NCI-H146 treated with DMSO at 0.1 percent for 48 hours (cell line): ENCODE measurements around the gene UNC13D.
"Not testable (repeated sequence)": the region's sequence is repeated elsewhere in the genome, so short reads cannot be mapped to it uniquely, and the experiment has no call there.

Experiments used
- DNase-seq: peaks from one replicate; lab custom pipeline; 2025; ENCODE audit not compliant: unreplicated experiment; lab: John Stamatoyannopoulos, UW

The UNC13D gene

DNA sequence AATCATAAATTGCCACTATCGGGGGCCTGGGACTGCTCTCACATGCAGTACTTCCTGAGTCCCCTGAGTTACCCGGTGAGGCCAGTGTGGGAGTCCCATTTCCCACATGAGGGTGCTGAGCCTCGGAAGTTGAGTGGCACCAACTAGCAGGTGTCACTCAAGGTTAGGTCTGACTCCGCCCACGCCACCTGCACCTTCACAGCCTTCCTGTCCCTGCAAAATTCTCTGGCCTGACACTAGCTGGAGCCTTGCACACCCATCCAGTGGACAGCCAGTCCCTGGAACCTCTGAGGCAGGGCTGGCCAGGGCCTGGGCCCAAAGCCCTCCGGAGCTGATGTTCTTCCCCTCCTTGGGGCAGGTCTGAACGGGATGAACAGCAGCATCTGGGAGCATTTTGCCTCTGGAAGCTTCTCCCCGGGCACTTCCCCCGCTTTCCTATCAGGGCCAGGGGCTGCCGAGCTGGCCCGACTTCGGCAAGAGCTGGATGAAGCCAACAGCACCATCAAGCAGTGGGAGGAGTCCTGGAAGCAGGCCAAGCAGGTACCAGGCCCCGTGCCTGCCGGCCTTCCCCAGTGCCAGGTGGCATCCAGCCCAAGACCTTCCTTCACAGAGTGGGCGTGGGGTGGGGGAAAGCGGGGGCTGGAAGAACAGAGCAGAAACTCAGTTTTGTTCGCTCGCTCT, 21.9 kb downstream of the UNC13D start:
- DNase-seq, result no peak

GRCh38 chr17:75821552-75821951, 22.7 kb downstream of the UNC13D start:
- DNase-seq, result no peak

DNA sequence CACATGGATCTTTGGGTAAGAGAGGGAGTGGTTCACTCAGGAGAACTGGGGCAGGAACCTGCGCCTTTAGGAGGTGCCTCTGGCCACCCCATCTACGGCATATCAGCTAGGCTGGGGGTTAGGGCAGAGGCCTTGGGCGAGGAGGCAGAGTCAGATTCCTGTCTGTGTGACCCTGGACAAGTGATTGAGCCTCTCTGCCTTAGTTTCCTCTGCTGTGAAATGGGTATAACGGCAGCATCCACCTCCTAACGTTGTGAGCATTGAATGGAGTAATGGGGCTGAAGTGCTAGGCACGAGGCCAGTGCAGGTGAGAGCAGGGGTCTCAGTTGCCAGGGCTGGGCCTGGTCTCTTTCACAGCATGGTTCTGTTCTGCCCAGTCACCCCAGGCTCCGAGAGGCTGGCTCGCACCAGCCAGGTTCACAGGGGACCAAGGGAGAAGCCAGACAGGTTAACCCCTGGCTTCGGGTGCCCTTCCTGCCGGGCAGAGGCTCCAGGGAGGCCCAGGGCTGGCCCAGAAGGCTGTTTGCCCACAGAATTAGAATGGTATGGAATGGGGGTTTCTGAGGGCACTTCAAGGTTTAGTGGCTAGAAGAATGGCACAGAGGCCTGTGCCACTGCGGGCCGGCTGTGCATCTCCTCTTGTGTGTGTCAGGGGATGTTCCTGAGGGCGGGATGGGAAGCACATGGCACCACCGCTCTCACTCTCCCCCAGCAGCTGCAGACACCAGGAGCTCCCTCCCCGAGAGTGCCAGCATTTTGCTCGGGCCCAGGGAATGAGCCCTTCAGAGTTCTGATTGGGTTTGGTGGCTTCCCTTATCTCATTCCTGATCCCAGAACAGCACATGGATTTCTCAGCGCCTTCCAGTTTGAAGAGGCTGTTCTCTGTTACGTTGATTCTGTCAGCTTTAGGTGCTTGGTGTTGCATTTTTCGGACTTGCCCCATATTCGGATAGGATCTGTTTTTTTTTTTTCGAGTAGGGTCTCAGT, 23.8 kb downstream of the UNC13D start:
- DNase-seq, result no peak

DNA sequence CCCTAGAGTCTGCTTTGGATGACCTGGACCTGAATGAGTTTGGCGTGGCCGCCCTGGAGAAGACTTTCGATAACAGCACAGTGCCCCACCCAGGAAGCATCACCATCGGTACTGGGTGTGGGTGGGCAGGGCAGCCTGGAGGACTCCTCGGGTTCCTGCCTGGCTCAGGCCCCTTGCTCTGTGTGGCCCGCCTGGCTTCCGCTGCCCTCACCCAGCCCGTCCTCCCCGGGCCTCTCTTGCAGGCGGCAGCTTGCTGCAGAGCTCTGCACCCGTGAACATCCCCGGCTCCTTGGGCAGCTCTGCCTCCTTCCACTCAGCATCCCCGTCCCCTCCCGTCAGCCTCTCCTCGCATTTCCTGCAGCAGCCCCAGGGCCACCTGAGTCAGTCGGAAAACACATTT, 24.5 kb downstream of the UNC13D start:
- no peak for DNase-seq

DNA sequence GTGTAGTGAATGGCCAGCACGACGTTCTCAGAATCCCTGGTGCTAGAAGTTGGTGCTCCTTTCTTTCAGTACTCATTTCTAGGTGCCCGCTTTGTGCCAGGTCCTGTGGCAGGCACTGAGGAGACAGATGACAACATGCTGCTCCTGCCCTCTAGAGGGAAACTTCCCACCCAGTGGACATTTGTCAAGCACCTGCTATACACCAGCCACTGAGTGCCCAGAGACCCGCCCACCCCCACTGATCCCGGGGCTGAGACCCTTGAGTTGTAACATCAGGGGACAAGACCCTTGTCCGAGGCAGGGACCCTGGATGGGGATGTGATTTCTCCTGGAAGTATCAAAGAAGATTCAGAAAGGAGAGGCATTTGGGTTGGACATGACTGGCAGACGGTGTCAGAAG, 25.1 kb downstream of the UNC13D start:
- DNase-seq, result no peak

DNA sequence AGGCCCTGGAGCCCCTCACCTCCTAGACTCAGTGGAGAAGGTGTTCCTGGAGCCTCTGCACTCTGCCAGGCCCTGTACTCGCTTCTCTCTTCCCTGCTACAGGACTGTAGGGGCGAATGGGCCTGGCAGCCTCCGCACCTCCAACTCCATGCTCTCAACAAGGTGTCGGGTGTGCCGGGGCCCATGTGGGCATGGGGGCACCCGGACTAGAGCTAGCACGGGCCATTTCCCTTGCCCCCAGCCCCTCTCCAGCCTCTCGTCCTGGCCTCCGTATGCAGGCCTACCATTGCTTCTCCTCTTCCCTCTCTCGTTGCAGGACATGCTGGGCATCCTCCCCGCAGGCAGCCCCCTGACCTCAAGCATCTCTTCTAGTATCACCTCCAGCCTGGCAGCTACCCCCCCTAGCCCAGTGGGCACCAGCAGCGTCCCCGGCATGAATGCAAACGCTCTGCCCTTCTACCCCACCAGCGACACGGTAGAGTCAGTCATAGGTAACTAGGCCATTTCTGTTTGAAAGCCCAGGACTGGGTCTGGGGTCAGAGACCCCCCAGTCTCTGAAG, 25.8 kb downstream of the UNC13D start:
- DNase-seq, result no peak

GRCh38 chr17:75817571-75817970, 26.6 kb downstream of the UNC13D start:
- no peak for DNase-seq

GRCh38 chr17:75816693-75817092, 27.5 kb downstream of the UNC13D start:
- no peak for DNase-seq

DNA sequence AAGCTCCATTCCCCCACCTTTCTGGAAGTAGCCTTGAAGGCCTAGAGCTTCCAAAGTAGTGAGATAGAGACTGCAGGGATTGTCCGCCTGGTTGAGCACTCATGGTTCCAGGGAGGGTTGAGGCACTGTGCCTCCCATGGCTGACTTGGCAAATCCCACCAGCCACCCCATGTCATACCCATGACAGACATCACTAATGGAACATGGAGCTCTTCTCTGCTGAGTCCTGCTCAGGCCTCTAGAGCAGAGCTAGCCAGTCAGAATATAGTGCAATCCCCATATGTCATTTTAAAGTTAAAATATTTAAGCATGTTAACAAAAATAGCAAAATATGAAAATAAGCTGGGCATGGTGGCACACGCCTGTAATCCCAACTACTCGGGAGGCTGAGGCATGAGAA, 28.8 kb downstream of the UNC13D start:
- DNase-seq, result no peak

GRCh38 chr17:75814900-75815373, 29.3 kb downstream of the UNC13D start:
- DNase-seq, result no peak

- DNase-seq, result no peak
Observed at GRCh38 chr17:75814021-75814395, 30.2 kb downstream of the UNC13D start.

GRCh38 chr17:75813081-75814020, 30.9 kb downstream of the UNC13D start:
- DNase-seq, result no peak

GRCh38 chr17:75812096-75813013, 31.8 kb downstream of the UNC13D start:
- DNase-seq, result no peak

GRCh38 chr17:75811174-75811573, 33.0 kb downstream of the UNC13D start:
- no peak for DNase-seq

- DNase-seq, result not testable (repeated sequence)
Observed at GRCh38 chr17:75810756-75811155, 33.4 kb downstream of the UNC13D start.

DNA sequence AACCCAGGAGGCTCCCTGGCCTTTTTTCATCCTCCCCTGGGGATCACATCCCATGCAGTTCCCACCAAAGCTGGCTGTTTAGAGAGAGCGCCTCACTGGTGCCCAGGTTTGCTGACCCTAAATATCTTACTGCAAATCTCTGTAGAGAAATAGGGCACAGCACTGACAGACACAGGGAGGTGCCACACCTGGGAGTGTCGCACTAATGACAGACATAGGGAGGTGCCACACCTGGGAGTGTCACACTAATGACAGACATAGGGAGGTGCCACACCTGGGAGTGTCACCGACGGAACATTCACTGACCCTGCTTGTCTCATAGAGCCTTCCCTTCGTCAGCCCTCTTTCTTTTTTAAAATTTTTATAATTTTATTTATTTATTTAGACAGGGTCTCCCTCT, 34.0 kb downstream of the UNC13D start:
- DNase-seq, result no peak

DNA sequence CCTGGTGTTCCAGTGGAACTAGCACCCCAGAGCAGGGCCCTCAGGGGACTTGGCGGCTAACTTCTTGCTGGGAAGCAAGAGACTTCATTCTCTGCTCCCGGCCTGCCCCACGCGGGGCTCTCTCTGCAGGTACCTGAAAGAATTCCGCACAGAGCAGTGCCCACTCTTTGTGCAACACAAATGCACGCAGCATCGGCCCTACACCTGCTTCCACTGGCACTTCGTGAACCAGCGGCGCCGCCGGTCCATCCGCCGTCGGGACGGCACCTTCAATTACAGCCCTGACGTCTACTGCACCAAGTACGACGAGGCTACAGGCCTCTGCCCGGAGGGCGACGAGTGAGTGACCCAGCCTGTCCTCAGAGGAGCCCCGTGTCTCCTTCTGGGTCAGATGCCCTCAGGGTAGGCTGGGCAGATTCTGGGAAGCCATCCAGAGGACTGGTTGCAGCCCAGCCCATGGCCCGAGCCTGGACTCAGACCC, 34.5 kb downstream of the UNC13D start:
- DNase-seq, result no peak

DNA sequence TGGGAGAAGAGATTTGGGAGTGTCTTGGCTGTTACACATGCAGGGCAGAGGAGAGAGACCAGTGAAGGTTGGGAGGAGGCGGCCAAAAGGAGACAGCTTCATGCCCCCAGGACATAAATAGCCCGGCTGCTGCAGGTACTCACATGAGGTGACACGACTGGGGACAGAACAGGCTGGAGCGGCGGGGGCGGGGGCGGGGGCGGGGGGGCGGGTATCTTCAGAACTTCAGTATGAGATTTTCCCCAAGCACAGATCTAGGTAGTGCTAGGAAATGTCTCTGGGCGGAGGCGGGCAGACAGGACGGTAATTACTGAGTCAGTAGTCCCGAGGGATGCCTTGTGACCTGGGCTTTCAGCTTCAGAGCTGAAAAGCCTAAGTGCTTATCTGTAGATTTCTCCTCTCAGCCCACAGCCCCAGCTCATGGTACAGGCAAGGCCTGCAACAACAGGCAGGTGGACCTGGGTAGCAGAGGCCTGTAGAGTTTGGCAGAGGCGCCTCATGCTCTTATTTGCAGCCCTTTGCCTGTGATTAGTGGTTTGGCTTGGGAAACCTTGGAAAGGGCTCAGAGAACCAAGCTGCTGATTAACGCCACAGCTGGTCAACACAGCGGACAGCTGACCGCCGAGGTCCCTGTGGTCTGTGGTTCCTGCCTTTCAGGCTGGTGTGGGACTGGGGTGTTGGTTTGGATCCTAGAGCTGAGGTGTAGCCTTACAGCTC, 35.1 kb downstream of the UNC13D start:
- no peak for DNase-seq

GRCh38 chr17:75808549-75808904, 35.7 kb downstream of the UNC13D start:
- no peak for DNase-seq
